CD4-positive, alpha-beta T cell (primary cell): Measurements from ENCODE around the gene CRIP1. TPM values are rescaled to one million over a fixed set of nuclear protein-coding genes. Genes with fewer than 3 reads are reported as not detected.

Experiments used
- ATAC-seq: fragments of 200-7000 bp; cut with Tn5 transposase; one replicate; pipeline ENCODE4 v1.10.0; 2022; ENCODE audit warnings: mild to moderate bottlenecking; ENCODE audit not compliant: poor library complexity
- CTCF ChIA-PET: fragments of 350-600 bp; sonication (Branson Sonifier 250); formaldehyde crosslinking; loops from one replicate; lab custom pipeline; 2021; ENCODE audit warnings: antibody characterized with exemption, inconsistent platforms; lab: Charles Lee
- POLR2A ChIA-PET: fragments of 350-600 bp; sonication (Branson Sonifier 250); formaldehyde crosslinking; loops from one replicate; lab custom pipeline; 2021; ENCODE audit warnings: antibody characterized with exemption, inconsistent platforms; lab: Charles Lee
- DNase-seq, 14 experiments: peaks; one replicate each; pipeline ENCODE4 v3.0.0-alpha.2; 2013 to 2020; ENCODE audit warnings: mixed read lengths in 2 of 14
- H3K27ac ChIP-seq, 2 donors: one replicate each; pipeline versions ENCODE4 v1.5.1 to v1.7.0; 2013; ENCODE audit warnings: low read length in 2 of 2, low read depth in 1 of 2, mild to moderate bottlenecking in 1 of 2
- H3K27me3 ChIP-seq, 2 experiments: 1 replicate in 1 of 2; 2 replicates in 1 of 2; pipeline versions ENCODE4 v1.6.1 to v1.7.0; 2013; ENCODE audit warnings: low read length in 2 of 2, control low read depth in 1 of 2, mild to moderate bottlenecking in 1 of 2, moderate library complexity in 1 of 2; ENCODE audit not compliant: insufficient read depth in 2 of 2, control insufficient read depth in 1 of 2
- H3K36me3 ChIP-seq: one replicate; pipeline ENCODE4 v1.6.1; 2013; ENCODE audit warnings: low read length, control low read depth; ENCODE audit not compliant: insufficient read depth
- H3K4me1 ChIP-seq: one replicate; pipeline ENCODE4 v1.6.1; 2013; ENCODE audit warnings: low read length, control low read depth; ENCODE audit not compliant: insufficient read depth
- H3K4me3 ChIP-seq: one replicate; pipeline ENCODE4 v1.5.1; 2013; ENCODE audit warnings: mild to moderate bottlenecking, low read length, moderate library complexity
- H3K9me3 ChIP-seq, 2 experiments: 1 replicate in 1 of 2; 2 replicates in 1 of 2; pipeline versions ENCODE4 v1.6.1 to v1.7.0; 2013; ENCODE audit warnings: low read length in 2 of 2, mild to moderate bottlenecking in 2 of 2, control low read depth in 1 of 2, moderate library complexity in 1 of 2; ENCODE audit not compliant: control insufficient read depth in 1 of 2, insufficient read depth in 1 of 2
- H3K27ac Mint-ChIP-seq: one replicate; pipeline ENCODE4 v1.8.0; 2020; ENCODE audit warnings: mixed read lengths
- H3K27me3 Mint-ChIP-seq: one replicate; pipeline ENCODE4 v1.8.0; 2021; ENCODE audit warnings: mixed read lengths
- H3K36me3 Mint-ChIP-seq: one replicate; pipeline ENCODE4 v1.8.0; 2021; ENCODE audit warnings: low read depth, mixed read lengths
- H3K4me1 Mint-ChIP-seq: one replicate; pipeline ENCODE4 v1.8.0; 2021; ENCODE audit warnings: low read depth, mixed read lengths
- H3K4me3 Mint-ChIP-seq: one replicate; pipeline ENCODE4 v1.8.0; 2020; ENCODE audit warnings: mild to moderate bottlenecking, mixed read lengths
- H3K9me3 Mint-ChIP-seq: one replicate; pipeline ENCODE4 v1.8.0; 2020; ENCODE audit warnings: mixed read lengths
- intact Hi-C, 2 experiments: fragments of 100-400 bp; cut with DNase I in 1 of 2; cut with micrococcal nuclease in 1 of 2; formaldehyde crosslinking; loops; one replicate each; pipeline versions ENCODE4 v1.15.1 to v1.9.0; 2023 to 2025; cut with DNase I, micrococcal nuclease
- total RNA-seq, 174 experiments: library from RNA in 2 of 174; stranded (reverse) in 2 of 174; gene quantifications; one replicate each; pipeline ENCODE4 v1.2.3 and lab custom pipeline; 2021 to 2026
- TF ChIP-seq, protein P1 (sequence below): fragments of 200-600 bp; IDR thresholded peaks from one replicate; pipeline ENCODE4 v1.8.0; 2022; ENCODE audit warnings: antibody characterized with exemption, mild to moderate bottlenecking

The CRIP1 gene
- total RNA-seq, 2 experiments from 2014 or later, result 250 to 258 TPM

DNA sequence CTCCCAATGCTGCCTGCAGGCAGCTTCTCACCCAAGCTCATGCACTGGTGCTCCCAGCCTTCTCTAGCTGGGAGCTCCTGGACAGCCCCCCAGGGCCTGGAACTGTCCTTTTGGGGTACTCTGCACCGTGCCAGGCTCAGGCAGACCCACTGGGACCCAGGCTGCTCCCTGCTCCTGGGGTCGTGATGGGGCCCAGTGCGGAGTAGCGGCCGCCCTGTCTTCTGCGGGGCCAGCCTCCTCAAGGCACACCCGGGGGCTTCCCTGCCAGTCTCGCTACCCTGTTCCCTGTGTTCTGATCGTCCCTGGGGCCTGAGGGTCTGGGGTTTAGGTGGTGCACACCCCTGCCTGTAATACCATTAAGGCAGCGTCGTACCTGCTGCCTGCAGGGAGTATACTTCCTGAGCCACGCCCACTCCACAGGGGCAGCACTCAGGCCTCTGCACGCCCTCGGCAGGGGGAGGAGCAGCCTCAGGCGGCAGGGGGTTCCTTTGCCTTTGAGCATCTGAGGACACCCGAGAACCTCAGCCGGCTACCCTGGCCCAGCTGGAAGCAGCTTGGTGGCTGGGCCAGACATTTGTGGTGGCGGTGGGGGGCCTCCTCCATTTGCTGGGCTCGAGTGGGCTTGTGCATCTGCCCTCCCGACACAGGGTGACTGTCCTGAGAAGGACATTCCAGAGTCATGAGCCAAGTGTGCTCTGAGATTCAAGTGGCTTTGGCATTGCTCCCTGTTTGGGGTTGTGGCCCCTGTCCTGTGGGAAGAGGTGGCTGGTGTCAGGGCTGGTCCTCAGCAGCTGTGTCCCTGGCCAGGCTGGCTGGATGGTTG lies 21.3 kb upstream of the CRIP1 start:
- ChIA-PET POLR2A (no interaction called here), CTCF (no interaction called here)
- H3K4me3 Mint-ChIP-seq, result no peak overlapping the region

GRCh38 chr14:105466531-105467248 lies 20.0 kb upstream of the CRIP1 start:
- no peaks in the 10 kb centered on the region for H3K9me3 ChIP-seq
- H3K4me1 ChIP-seq, result no peaks in the 10 kb centered on the region
- Mint-ChIP-seq H3K36me3 (peaks cover 6% of the 10 kb centered on the region), H3K27me3 (no peaks in the 10 kb centered on the region), H3K27ac (no peak overlapping the region), H3K4me3 (no peak overlapping the region), H3K4me1 (no peaks in the 10 kb centered on the region), H3K9me3 (no peaks in the 10 kb centered on the region)
- H3K36me3 ChIP-seq, result peaks cover 38% of the 10 kb centered on the region
- ATAC-seq, result no peak
- no peaks in the 10 kb centered on the region for H3K27me3 ChIP-seq
- no peak for DNase-seq
- H3K27ac ChIP-seq, result no peak overlapping the region
- TF ChIP-seq, protein P1, sequence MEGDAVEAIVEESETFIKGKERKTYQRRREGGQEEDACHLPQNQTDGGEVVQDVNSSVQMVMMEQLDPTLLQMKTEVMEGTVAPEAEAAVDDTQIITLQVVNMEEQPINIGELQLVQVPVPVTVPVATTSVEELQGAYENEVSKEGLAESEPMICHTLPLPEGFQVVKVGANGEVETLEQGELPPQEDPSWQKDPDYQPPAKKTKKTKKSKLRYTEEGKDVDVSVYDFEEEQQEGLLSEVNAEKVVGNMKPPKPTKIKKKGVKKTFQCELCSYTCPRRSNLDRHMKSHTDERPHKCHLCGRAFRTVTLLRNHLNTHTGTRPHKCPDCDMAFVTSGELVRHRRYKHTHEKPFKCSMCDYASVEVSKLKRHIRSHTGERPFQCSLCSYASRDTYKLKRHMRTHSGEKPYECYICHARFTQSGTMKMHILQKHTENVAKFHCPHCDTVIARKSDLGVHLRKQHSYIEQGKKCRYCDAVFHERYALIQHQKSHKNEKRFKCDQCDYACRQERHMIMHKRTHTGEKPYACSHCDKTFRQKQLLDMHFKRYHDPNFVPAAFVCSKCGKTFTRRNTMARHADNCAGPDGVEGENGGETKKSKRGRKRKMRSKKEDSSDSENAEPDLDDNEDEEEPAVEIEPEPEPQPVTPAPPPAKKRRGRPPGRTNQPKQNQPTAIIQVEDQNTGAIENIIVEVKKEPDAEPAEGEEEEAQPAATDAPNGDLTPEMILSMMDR, result no peak
- CTCF ChIA-PET, result interaction anchor here (1.5 kb wide), 1 partner anchor 18 kb away, joined by 4 read pairs; no protein-coding TSS in a partner anchor
- intact Hi-C loops, result no loop called here
- no peak overlapping the region for H3K4me3 ChIP-seq
- POLR2A ChIA-PET, result no interaction called here

More for the DNA sequence above, 21.3 kb upstream of the CRIP1 start:
- Histone ChIP-seq H3K4me1 (no peaks in the 10 kb centered on the region), H3K9me3 (no peaks in the 10 kb centered on the region), H3K36me3 (peaks cover 50% of the 10 kb centered on the region), H3K27ac (no peak overlapping the region), H3K4me3 (no peak overlapping the region), H3K27me3 (no peaks in the 10 kb centered on the region)
- Mint-ChIP-seq H3K36me3 (peaks cover 18% of the 10 kb centered on the region), H3K27me3 (no peaks in the 10 kb centered on the region), H3K9me3 (no peaks in the 10 kb centered on the region), H3K4me1 (no peaks in the 10 kb centered on the region), H3K27ac (no peak overlapping the region)
- intact Hi-C loops, result no loop called here
- ATAC-seq (no peak), DNase-seq (no peak)
- TF ChIP-seq, protein P1, result no peak

DNA sequence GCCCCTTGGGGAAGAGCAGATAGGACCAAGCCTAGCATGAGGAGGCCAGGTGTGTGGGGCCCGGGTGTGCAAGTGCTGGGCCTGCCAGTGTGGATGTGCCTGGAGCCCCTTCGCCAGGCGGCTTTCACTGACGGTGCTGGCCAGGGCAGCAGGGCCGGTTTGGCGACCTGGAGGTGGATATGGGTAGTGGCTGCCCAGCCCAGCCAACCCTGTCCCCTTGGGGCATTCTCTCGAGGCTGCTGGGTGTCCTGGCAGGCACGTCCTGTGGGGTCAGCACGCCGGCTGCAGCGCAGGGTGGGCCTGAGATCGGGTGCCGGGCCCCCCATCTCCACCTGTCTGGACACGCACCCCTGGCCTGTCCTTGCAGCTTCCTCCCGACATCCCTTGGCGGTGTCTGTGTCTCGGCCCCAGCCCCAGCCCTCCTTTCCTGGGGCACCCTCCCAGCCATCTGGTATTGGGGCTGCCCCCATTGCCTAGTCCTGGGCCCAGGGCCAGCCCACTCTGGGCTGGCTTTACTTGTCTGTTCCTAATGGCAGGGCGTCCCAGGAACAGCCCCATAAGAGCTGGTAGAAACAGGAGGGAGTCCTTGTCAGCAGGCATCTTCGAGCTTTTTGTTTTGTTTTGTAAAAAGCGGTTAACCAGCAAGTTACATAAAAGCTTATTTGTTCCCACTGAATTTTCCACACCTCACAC lies 19.3 kb upstream of the CRIP1 start:
- POLR2A ChIA-PET, result interaction anchor here (1.8 kb wide), 1 partner anchor 22 kb away, joined by 9 read pairs; the partner anchor contains the start of gene TEDC1
- Mint-ChIP-seq H3K27ac (no peak overlapping the region), H3K36me3 (peaks cover 5% of the 10 kb centered on the region), H3K9me3 (no peaks in the 10 kb centered on the region), H3K4me3 (no peak overlapping the region), H3K4me1 (no peaks in the 10 kb centered on the region), H3K27me3 (no peaks in the 10 kb centered on the region)
- Histone ChIP-seq H3K4me1 (peaks cover under 1% of the 10 kb centered on the region), H3K27ac (no peak overlapping the region), H3K27me3 (no peaks in the 10 kb centered on the region), H3K9me3 (no peaks in the 10 kb centered on the region), H3K4me3 (no peak overlapping the region), H3K36me3 (peaks cover 37% of the 10 kb centered on the region)
- TF ChIP-seq, protein P1, result no peak
- DNase-seq, result no peak
- CTCF ChIA-PET, result interaction anchor here (1.5 kb wide), 1 partner anchor 19 kb away, joined by 4 read pairs; no protein-coding TSS in a partner anchor
- no peak for ATAC-seq
- intact Hi-C loops, result no loop called here
